Hepatocyte (in vitro differentiated cells): Measurements from ENCODE around the gene ROBO1.

Source experiments
- CTCF ChIP-seq: fragments of 200-600 bp; sonication (generic); IDR thresholded peaks from 2 replicates; pipeline ENCODE4 v1.5.1; 2016; ENCODE audit warnings: antibody characterized with exemption, mild to moderate bottlenecking; ENCODE audit not compliant: poor library complexity
- EZH2 ChIP-seq: fragments of 200-600 bp; sonication (generic); IDR thresholded peaks from 2 replicates; pipeline ENCODE4 v1.6.1; 2016; ENCODE audit warnings: antibody characterized with exemption, mild to moderate bottlenecking, borderline replicate concordance

GRCh38 chr3:78881501-78881900 is 886.3 kb downstream of the ROBO1 start:
- TF ChIP-seq CTCF (no peak), EZH2 (no peak)
